Esophagus muscularis mucosa (tissue), 4 donors: ENCODE measurements around the gene CLIC4.
"Not testable (repeated sequence)": the region's sequence is repeated elsewhere in the genome, so short reads cannot be mapped to it uniquely, and the experiment has no call there.

ENCODE experiments used
- EP300 ChIP-seq: sonication (generic); formaldehyde crosslinking; IDR thresholded peaks from one replicate; pipeline ENCODE4 v1.6.1; 2017; ENCODE audit warnings: antibody characterized with exemption
- POLR2A ChIP-seq: fragments of 450-650 bp; IDR thresholded peaks from one replicate; pipeline ENCODE4 v1.6.1; 2017; ENCODE audit warnings: antibody characterized with exemption, moderate library complexity, mild to moderate bottlenecking, low read depth
- TF ChIP-seq, protein P1 (sequence below), 3 experiments: fragments of 200-600 bp in 2 of 3; fragments of 450-650 bp in 1 of 3; sonication (generic) in 2 of 3; IDR thresholded peaks; one replicate each; pipeline ENCODE4 v1.5.1; 2017 to 2019; ENCODE audit warnings: antibody characterized with exemption in 3 of 3, mild to moderate bottlenecking in 2 of 3, moderate library complexity in 1 of 3

DNA sequence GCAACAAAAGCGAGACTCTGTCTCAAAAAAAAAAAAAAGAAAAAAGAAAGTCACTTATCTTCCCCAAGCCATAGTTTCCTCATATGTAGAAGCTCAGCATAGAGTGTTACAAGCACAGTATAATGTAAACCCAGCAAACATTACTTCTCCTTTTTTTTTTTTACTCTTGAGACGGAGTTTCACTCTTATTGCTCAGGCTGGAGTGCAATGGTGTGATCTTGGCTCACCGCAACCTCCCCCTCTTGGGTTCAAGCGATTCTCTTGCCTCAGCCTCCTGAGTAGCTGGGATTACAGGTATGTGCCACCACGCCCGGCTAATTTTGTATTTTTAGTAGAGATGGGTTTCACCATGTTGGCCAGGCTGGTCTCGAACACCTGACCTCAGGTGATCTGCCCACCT, 11.9 kb upstream of the CLIC4 start:
- TF ChIP-seq, protein P1, sequence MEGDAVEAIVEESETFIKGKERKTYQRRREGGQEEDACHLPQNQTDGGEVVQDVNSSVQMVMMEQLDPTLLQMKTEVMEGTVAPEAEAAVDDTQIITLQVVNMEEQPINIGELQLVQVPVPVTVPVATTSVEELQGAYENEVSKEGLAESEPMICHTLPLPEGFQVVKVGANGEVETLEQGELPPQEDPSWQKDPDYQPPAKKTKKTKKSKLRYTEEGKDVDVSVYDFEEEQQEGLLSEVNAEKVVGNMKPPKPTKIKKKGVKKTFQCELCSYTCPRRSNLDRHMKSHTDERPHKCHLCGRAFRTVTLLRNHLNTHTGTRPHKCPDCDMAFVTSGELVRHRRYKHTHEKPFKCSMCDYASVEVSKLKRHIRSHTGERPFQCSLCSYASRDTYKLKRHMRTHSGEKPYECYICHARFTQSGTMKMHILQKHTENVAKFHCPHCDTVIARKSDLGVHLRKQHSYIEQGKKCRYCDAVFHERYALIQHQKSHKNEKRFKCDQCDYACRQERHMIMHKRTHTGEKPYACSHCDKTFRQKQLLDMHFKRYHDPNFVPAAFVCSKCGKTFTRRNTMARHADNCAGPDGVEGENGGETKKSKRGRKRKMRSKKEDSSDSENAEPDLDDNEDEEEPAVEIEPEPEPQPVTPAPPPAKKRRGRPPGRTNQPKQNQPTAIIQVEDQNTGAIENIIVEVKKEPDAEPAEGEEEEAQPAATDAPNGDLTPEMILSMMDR (IDR thresholded peaks at IDR 0.05), result not testable (repeated sequence)
- not testable (repeated sequence) for TF ChIP-seq POLR2A, EP300
